ENCODE measurements around the gene CDHR1.
"Not testable (repeated sequence)": the region's sequence is repeated elsewhere in the genome, so short reads cannot be mapped to it uniquely, and the experiment has no call there.

Gene CDHR1

DNA sequence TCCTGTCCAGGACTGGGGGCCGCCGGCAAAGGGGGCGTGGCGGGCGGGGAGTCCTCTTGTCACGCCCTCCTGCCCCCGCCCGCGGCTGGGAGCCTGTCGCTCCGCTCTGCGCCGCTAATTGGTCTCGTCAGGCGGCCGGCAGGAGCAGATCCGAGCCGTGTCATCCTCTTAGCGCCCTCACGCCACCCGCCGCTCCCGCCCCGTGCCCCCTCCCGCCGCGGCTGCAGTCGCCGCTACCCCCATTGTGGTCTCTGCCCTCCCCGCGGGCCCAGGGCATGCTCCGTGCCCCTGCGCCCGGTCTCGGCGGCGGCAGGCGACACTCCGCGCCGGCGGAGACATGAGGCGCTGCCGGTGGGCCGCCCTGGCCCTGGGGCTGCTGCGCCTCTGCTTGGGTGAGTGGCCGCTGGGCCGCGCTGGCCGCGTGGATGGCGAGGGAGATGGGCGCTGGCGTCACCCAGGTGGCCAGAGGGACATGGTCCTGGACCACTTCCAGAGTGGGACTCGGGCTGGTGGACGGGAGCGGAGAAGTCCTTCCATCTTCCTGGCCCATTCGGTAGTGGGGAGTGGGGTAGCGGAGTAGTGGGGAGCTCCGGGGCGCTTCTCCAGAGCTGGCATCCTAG, at the start of gene CDHR1:
Gene CDHR1 (plus strand): TSS at position 114 of the 620 bp plus-strand sequence. CDS start 224 bp downstream, at position 338.
- DNase-seq = peak; percentile 76

GRCh38 chr10:84147347-84147746, 47.0 kb upstream of the CDHR1 start:
- no peak for DNase-seq

DNA sequence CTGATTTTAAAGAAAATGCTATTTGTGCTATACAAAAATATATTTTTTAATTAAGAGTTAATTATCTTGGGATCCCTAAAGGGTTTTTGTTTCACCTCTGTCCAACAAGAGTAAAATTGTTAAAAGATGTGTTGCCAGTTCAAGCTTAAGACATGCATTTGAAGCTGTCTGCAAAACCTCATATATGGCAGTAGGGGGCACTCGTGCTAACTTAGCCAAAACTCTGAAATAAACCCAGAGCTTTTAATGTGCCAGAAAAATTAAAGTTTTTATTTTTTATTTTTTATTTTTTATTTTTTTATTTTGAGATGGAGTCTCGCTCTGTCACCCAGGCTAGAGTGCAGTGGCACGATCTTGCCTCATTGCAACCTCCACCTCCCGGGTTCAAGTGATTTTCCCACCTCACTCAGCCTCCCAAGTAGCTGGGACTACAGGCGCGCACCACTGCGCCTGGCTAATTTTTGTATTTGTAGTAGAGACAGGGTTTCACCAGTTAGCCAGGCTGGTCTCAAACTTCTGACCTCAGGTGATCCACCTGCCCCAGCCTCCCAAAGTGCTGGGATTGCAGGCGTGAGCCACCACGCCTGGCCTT, 46.2 kb upstream of the CDHR1 start:
- DNase-seq = peak; percentile 29

DNA sequence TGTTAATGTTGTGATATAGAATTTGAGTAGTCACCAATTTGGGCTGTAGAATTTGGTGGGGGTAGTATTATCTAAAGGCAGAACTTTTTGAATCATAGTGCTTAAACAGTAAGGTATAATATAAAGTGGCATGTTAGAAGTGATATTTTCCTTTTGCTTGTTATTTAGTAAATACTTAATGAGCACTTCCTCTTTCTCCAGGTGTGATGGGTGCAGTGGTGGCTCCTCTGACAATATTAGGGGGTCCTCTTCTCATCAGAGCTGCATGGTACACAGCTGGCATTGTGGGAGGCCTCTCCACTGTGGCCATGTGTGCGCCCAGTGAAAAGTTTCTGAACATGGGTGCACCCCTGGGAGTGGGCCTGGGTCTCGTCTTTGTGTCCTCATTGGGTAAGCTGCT, 44.5 kb upstream of the CDHR1 start:
- no peak for DNase-seq

DNA sequence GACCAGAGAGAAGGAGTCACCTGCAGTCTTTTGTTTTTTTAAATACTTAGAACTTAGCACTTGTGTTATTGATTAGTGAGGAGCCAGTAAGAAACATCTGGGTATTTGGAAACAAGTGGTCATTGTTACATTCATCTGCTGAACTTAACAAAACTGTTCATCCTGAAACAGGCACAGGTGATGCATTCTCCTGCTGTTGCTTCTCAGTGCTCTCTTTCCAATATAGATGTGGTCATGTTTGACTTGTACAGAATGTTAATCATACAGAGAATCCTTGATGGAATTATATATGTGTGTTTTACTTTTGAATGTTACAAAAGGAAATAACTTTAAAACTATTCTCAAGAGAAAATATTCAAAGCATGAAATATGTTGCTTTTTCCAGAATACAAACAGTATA, 41.6 kb upstream of the CDHR1 start:
- no peak for DNase-seq

DNA sequence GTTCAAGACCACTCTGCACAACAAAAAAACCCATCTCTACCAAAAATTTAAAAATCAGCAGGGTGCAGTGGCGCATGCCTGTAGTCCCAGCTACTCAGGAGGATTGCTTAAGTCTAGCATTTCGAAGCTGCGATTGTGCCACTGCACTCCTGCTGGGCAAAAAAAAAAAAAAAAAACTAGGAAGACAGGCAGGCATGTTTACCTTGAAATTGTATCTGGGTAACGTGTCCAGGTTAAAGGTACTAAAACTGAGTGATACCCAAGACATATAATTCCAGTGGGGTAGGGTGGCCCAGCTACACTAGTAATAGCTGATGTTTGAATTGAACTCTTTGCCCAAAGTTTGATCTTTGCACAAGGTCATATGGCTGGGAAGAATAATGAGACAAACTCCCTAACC, 38.8 kb upstream of the CDHR1 start:
- DNase-seq = peak; percentile 10

DNA sequence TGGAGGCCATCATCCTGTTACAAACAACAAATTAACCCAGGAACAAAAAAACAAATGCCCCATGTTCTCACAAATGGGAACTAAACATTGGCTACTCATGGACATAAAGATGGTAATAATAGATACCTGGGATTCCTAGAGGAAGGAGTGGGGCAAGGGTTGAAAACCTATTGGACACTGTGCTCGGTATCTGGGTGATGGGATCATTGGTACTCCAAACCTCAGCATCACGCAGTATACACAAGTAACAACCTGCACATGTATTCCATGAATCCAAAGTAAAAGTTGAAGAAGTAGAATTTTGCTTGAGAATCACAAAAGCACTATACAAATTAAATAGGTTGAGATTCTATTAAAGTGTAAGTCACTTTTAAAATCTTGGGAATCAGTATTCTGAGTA, 38.3 kb upstream of the CDHR1 start:
- DNase-seq = no peak

GRCh38 chr10:84156768-84157167, 37.6 kb upstream of the CDHR1 start:
- no peak for DNase-seq

DNA sequence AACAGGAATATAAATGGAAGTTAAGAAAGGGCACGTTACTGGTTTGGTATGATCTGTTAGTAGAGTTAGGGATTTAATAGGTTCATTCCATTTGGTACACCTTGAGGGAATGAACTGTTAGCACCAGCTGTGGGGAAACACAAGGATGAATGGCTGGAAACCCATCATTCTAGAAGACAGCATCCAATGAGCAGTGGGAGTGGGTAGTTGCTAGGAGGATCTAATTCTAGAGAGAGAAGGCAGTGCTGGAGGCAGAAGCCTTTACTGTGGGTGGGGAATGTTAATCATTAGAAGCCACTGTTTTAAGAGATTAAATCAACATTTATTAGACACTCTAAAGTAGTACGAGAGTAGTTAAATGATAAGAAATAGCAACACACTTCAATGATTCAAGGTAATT, 36.3 kb upstream of the CDHR1 start:
- no peak for DNase-seq

GRCh38 chr10:84158550-84158949, 35.8 kb upstream of the CDHR1 start:
- DNase-seq = no peak

DNA sequence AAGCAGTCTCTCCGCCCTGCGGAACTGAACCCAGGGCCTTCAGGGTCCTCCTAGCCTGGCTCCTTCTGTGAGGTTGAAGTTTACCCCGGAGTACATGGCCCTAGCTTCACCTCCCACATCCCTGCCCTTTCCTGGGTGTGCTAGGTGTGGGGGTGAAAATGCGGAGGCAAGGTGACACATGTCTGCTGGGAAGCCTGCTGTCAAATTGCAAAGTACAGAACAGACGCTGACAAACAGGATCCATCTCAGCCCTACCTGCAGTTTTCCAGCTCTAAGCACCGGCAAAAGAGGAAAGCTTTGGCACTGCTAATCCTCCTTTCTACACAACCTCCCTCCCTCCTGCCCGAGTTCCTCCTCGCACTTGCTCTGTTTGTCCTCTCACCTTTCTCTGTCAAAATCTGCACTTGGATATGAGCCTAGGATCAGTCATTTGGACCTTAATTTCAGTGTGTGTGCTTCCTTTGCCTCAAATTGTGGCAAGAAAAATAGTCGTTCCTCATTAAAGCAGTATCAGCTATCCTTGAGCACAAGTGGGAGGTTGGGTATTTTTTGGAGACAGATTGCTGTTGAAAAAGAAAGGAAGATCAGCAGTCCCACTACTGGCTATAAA, 35.2 kb upstream of the CDHR1 start:
- no peak for DNase-seq

- no peak for DNase-seq
These were observed 33.5 kb upstream of the CDHR1 start for GRCh38 chr10:84160663-84161362.

GRCh38 chr10:84163996-84164395, 30.3 kb upstream of the CDHR1 start:
- DNase-seq = no peak

DNA sequence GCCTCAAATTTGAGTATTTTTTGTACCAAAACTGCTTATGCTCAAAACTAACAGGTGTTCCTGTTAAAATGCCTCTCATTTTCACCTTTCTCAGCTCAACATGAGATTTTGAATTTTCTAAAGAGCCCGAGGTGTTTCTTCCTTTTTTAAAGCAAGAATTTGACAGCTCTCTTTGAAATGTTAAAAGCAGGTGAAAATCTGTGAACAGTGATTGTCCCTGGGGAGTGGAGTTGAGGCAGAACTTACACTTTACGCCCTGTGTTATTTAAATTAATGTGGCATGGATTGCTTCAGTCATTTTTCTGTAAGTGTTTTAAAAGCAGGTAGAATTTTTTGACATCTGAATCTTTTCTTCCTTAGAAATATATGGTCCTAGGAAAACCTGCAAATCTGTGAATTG, 29.9 kb upstream of the CDHR1 start:
- DNase-seq = no peak

- DNase-seq = no peak
These were observed 27.6 kb upstream of the CDHR1 start for GRCh38 chr10:84166620-84167288.

DNA sequence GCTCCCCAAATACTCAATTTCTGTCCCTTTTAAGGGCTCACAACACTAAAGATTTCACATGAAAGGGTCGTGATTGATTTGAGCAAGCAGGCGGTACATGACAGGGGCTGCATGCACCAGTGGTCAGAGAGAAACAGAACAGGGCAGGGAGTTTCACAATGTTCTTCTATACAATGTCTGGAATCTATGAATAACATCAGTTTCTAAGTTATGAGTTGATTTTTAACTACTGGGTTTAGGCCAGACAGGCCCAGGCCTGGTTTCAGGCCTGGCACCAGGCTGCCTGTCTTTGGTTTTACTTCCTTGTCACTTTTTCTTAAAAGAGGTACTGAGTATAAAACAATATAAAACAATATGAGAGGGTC, 27.1 kb upstream of the CDHR1 start:
- not testable (repeated sequence) for DNase-seq

DNA sequence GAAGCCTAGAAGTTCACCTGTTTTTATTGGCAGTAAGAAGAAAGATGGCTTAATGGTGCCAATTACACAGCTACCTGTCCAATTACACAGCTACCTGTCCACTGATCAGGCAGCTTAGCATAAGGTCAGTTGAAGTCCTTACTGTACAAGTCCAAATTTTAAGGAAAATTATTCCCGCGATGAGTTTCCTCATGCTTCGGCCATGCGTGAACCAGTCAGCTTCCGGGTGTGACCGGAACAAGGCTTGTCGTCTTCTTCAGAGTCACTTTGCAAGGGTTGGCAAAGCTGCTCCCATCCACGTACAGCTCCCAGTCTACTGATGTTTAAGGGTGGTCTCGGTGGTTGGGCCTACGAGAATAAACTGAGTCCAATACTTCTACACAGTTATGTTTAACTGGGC, 26.0 kb upstream of the CDHR1 start:
- not testable (repeated sequence) for DNase-seq

DNA sequence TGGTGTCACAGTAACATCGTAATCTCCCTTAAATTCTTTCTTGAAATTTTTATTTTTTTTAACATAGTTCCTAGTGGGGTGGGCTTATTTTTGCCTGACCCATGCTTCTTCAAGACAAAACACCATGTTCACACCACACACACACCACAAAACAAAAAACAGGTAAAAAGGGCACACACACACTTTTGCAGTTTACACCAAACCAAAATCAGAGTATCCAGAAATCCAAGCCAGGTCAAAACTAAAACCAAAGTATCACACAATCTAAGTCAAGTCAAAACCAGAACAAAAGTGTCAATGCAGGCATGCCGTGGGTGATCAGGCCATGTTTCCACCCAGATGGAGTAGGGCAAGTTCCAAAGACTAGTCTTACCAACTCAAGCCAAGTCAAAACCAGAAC, 23.1 kb upstream of the CDHR1 start:
- DNase-seq = not testable (repeated sequence)

DNA sequence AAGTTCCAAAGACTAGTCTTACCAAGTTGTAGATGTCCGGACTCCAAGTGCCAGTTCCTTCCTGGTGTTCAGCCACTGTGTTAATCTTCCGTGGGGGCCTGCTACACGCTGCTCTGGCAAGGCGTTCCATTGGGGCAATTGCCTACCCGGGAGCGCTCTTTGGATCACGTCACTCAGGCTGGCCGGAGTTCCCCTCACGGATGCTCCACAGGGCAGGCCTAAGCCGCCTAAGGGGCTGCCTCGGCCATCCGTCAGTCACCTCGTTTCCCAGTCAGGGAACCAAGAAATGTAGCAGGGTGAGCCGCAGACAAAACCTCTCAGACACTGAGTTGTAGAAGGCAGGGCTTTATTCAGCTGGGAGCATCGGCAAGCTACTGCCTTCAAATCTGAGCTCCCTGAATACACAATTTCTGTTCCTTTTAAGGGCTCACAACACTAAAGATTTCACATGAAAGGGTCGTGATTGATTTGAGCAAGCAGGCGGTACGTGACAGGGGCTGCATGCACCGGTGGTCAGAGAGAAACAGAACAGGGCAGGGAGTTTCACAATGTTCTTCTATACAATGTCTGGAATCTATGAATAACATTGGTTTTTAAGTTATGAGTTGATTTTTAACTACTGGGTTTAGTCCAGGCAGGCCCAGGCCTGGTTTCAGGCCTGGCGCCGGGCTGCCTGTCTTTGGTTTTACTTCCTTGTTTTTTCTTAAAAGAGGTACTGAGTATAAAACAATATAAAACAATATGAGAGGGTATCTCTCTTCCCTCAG, 22.5 kb upstream of the CDHR1 start:
- DNase-seq = not testable (repeated sequence)

DNA sequence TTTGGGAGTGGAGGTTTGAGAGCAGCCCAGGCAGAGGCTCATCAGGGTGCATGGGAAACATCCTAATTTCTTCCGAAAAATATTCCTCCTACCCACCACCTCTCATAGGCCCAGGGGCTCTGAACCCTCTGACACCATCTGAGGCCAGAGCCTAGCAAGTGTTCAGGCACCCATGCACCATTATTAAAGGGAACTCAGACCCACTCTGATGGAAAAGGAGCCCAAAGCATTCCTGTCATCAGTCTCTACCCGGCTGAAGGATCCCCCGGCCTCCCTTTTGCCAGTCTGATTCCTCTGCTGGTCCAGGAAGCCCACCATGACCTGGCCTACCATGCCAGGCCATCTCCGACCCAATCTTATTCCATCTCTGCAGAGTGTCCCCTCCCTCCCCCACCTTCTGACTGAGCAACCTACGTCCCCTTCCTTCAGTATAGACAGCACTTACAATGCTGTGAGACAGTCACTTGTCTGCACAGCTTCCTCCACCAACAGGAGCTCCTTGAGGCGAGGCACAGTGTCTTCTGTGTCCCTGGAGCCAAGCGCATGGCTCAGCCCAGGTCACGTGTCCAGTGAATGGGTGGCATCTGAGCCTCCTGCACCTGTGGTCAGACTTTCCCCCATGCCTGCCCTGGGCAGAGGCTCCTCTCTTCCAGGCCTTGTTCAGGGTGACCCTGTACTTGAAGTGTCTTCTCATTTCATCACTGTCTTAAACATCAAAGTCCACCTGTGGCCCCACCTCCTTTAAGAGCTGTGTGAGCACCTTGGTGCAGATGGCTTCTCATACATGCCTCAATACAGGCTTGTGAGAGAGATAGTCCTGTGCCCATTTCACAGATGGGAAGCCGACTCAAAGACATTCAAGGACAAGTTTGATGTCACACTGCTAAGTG, 21.6 kb upstream of the CDHR1 start:
- DNase-seq = no peak

- DNase-seq = no peak
These were observed 20.8 kb upstream of the CDHR1 start, which contains the start of gene GPR15LG for GRCh38 chr10:84173501-84173929. GPR15LG (plus strand) TSS chr10:84173801; CDS start chr10:84173852, 51 bp downstream.
